ENCODE results near the gene OS9. TPM values are rescaled to one million over a fixed set of nuclear protein-coding genes. Genes with fewer than 3 reads are reported as not detected.

OS9 gene
- total RNA-seq, 1 donor from 2014 or later, result 148 TPM

DNA sequence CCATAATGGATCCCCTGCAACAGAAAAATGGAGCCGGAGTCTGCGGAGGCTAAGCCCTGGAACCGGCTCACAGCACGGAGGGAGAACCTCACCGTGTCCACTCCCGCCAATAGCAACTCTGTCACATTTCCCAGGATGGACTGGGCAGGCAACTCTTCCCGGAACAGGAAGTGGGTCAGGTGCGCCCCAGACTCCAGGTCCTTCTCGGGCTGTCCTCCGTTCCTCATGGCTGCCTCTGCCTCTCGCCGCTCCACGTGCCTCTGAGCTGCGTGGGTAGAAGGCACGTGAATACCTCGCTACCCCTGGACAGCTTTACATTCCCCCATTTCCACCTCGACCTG is 70.7 kb downstream of the OS9 start:
- peaks cover 18 to 30% (median 25%) of the 10 kb centered on the region in 3 donors for H3K4me1 ChIP-seq (ENCODE audit: control insufficient read depth in 3 of 3, insufficient read depth in 3 of 3, low read length in 3 of 3)
- no peak overlapping the region for H3K27ac ChIP-seq (ENCODE audit: low read depth, low read length)
- H3K27me3 ChIP-seq (ENCODE audit: control insufficient read depth in 3 of 3, insufficient read depth in 3 of 3, low read length in 3 of 3), result peaks cover 49 to 51% (median 50%) of the 10 kb centered on the region in 3 donors
- peaks cover 12 to 17% (median 16%) of the 10 kb centered on the region in 3 donors for H3K36me3 ChIP-seq (ENCODE audit: control insufficient read depth in 3 of 3, insufficient read depth in 3 of 3, low read length in 3 of 3)
- H3K9me3 ChIP-seq (ENCODE audit: control insufficient read depth in 3 of 3, low read length in 3 of 3), result no peaks in the 10 kb centered on the region
- peak overlapping the region; percentile 43 to 65 (median 51) for H3K4me3 ChIP-seq (ENCODE audit: low read length in 3 of 3)
- H3K9ac ChIP-seq (ENCODE audit: low read depth in 1 of 3, low read length in 3 of 3), result peak overlapping the region in 1 of 3 donors; percentile 40

DNA sequence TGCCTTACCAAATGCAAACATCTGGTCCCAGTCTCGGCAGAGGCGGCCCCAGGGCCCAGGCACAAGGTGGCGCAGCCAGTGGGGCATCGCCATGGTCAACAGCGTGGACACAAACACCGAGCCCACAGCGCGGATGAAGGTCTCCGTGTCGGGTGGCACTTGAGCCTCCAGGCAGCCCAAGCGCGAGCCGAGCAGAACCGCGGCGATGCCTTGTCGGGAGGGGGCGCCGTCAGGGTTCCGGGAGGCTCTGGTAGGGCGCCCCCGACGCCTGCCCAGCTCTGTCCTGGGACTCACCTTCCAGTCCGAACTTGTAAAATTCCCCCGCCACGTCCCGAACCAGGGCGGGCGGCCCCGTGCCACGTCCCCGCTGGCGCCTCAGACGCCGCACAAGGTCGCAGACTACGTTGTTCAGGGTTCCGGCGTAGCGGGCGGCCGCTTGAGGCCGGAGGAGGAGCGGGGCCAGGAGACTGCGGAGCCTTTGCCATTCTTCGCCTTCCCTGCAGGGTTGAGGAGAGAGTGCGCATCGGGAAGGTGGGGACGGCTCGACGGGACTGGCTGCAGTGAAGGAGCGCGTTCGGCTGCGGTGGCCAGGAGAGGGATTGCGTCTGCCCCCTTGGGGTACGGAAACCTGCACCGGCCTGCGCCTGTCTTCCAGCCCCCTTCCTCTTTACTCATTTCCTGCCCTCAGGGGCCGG is 71.2 kb downstream of the OS9 start:
- no peaks in the 10 kb centered on the region for H3K9me3 ChIP-seq (ENCODE audit: control insufficient read depth in 3 of 3, low read length in 3 of 3)
- peak overlapping the region; percentile 43 to 65 (median 51) for H3K4me3 ChIP-seq (ENCODE audit: low read length in 3 of 3)
- H3K36me3 ChIP-seq (ENCODE audit: control insufficient read depth in 3 of 3, insufficient read depth in 3 of 3, low read length in 3 of 3), result peaks cover 15 to 22% (median 16%) of the 10 kb centered on the region in 3 donors
- peaks cover 18 to 30% (median 25%) of the 10 kb centered on the region in 3 donors for H3K4me1 ChIP-seq (ENCODE audit: control insufficient read depth in 3 of 3, insufficient read depth in 3 of 3, low read length in 3 of 3)
- H3K27ac ChIP-seq (ENCODE audit: low read depth, low read length), result no peak overlapping the region
- peak overlapping the region in 1 of 3 donors; percentile 40 for H3K9ac ChIP-seq (ENCODE audit: low read depth in 1 of 3, low read length in 3 of 3)
- peaks cover 49 to 51% (median 50%) of the 10 kb centered on the region in 3 donors for H3K27me3 ChIP-seq (ENCODE audit: control insufficient read depth in 3 of 3, insufficient read depth in 3 of 3, low read length in 3 of 3)

GRCh38 chr12:57765698-57766463 is 71.9 kb downstream of the OS9 start:
- Histone ChIP-seq H3K4me3 (ENCODE audit: low read length in 3 of 3) (peak overlapping the region; percentile 35 to 65 (median 59)), H3K36me3 (ENCODE audit: control insufficient read depth in 3 of 3, insufficient read depth in 3 of 3, low read length in 3 of 3) (peaks cover 19 to 28% (median 21%) of the 10 kb centered on the region in 3 donors), H3K27ac (ENCODE audit: low read depth, low read length) (no peak overlapping the region), H3K4me1 (ENCODE audit: control insufficient read depth in 3 of 3, insufficient read depth in 3 of 3, low read length in 3 of 3) (peaks cover 19 to 36% (median 26%) of the 10 kb centered on the region in 3 donors), H3K9ac (ENCODE audit: low read depth in 1 of 3, low read length in 3 of 3) (peak overlapping the region in 2 of 3 donors; percentile 23 to 40), H3K27me3 (ENCODE audit: control insufficient read depth in 3 of 3, insufficient read depth in 3 of 3, low read length in 3 of 3) (peaks cover 49 to 51% (median 50%) of the 10 kb centered on the region in 3 donors), H3K9me3 (ENCODE audit: control insufficient read depth in 3 of 3, low read length in 3 of 3) (no peaks in the 10 kb centered on the region)

DNA sequence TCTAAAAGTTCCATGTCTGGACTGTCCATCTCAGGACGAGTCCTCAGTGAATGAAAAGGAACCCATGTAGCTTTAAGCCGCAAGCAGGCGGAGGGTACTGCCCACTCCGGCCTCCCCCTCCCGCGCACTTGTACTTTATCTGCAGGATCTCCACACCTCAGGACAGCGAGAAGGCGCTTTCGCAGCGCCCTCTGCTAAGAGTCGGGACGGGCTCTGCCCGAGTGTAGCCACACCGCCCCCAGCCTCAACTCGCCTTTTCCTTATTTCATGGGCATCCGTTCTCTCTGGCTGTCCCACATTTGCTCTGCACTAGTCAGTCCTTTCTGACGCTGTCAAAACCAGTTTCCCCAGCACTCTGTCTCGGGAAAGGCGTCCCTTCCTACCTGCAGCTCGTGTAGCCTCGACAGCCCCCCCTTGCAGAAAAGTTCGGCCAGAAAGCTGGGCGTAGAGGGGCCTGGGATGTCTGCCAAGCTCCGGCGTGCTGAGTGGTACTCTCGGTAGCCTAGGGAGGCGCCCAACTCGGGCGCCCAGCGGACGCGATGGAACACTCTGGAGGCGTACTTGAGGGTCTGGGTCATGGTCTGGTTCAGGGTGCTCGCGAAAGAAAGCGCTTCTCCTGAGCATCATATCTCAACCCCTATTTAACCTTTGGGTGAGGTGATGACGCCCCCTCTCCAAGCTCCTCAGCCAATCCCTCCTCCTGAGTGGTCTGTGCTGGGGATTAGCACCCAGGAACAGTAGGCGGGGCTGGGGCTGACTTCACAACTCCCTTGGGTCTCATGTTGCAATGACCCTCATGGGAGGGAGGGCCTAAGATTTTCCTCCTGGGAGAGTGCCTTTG is 72.8 kb downstream of the OS9 start, which contains the start of gene CYP27B1:
Gene CYP27B1 (minus strand): TSS at position 615 of the 841 bp plus-strand sequence. CDS start 37 bp downstream, at position 578.
- H3K4me1 ChIP-seq (ENCODE audit: control insufficient read depth in 3 of 3, insufficient read depth in 3 of 3, low read length in 3 of 3), result peaks cover 27 to 44% (median 33%) of the 10 kb centered on the region in 3 donors
- no peaks in the 10 kb centered on the region for H3K9me3 ChIP-seq (ENCODE audit: control insufficient read depth in 3 of 3, low read length in 3 of 3)
- H3K27me3 ChIP-seq (ENCODE audit: control insufficient read depth in 3 of 3, insufficient read depth in 3 of 3, low read length in 3 of 3), result peaks cover 49 to 51% (median 50%) of the 10 kb centered on the region in 3 donors
- peak within 1 kb of the TSS; percentile 23 to 43 (median 40) for H3K9ac ChIP-seq (ENCODE audit: low read depth in 1 of 3, low read length in 3 of 3)
- peaks cover 20 to 30% (median 21%) of the 10 kb centered on the region in 3 donors for H3K36me3 ChIP-seq (ENCODE audit: control insufficient read depth in 3 of 3, insufficient read depth in 3 of 3, low read length in 3 of 3)
- peak within 1 kb of the TSS; percentile 35 to 65 (median 59) for H3K4me3 ChIP-seq (ENCODE audit: low read length in 3 of 3)
- H3K27ac ChIP-seq (ENCODE audit: low read depth, low read length), result no peak within 1 kb of the TSS

- no peaks in the 10 kb centered on the region for H3K9me3 ChIP-seq (ENCODE audit: control insufficient read depth in 3 of 3, low read length in 3 of 3)
- H3K27ac ChIP-seq (ENCODE audit: low read depth, low read length), result no peak overlapping the region
- peaks cover 49 to 51% (median 50%) of the 10 kb centered on the region in 3 donors for H3K27me3 ChIP-seq (ENCODE audit: control insufficient read depth in 3 of 3, insufficient read depth in 3 of 3, low read length in 3 of 3)
- no peak overlapping the region for H3K4me3 ChIP-seq (ENCODE audit: low read length in 3 of 3)
- H3K36me3 ChIP-seq (ENCODE audit: control insufficient read depth in 3 of 3, insufficient read depth in 3 of 3, low read length in 3 of 3), result peaks cover 20 to 30% (median 21%) of the 10 kb centered on the region in 3 donors
- H3K9ac ChIP-seq (ENCODE audit: low read depth in 1 of 3, low read length in 3 of 3), result no peak overlapping the region
- H3K4me1 ChIP-seq (ENCODE audit: control insufficient read depth in 3 of 3, insufficient read depth in 3 of 3, low read length in 3 of 3), result peaks cover 29 to 46% (median 37%) of the 10 kb centered on the region in 3 donors
These were observed 73.4 kb downstream of the OS9 start for GRCh38 chr12:57767305-57767698.

GRCh38 chr12:57767876-57768275 is 73.9 kb downstream of the OS9 start:
- Histone ChIP-seq H3K4me1 (ENCODE audit: control insufficient read depth in 3 of 3, insufficient read depth in 3 of 3, low read length in 3 of 3) (peaks cover 31 to 51% (median 41%) of the 10 kb centered on the region in 3 donors), H3K27ac (ENCODE audit: low read depth, low read length) (no peak overlapping the region), H3K36me3 (ENCODE audit: control insufficient read depth in 3 of 3, insufficient read depth in 3 of 3, low read length in 3 of 3) (peaks cover 20 to 30% (median 21%) of the 10 kb centered on the region in 3 donors), H3K9me3 (ENCODE audit: control insufficient read depth in 3 of 3, low read length in 3 of 3) (no peaks in the 10 kb centered on the region), H3K27me3 (ENCODE audit: control insufficient read depth in 3 of 3, insufficient read depth in 3 of 3, low read length in 3 of 3) (peaks cover 44 to 49% (median 46%) of the 10 kb centered on the region in 3 donors), H3K4me3 (ENCODE audit: low read length in 3 of 3) (no peak overlapping the region), H3K9ac (ENCODE audit: low read depth in 1 of 3, low read length in 3 of 3) (no peak overlapping the region)

DNA sequence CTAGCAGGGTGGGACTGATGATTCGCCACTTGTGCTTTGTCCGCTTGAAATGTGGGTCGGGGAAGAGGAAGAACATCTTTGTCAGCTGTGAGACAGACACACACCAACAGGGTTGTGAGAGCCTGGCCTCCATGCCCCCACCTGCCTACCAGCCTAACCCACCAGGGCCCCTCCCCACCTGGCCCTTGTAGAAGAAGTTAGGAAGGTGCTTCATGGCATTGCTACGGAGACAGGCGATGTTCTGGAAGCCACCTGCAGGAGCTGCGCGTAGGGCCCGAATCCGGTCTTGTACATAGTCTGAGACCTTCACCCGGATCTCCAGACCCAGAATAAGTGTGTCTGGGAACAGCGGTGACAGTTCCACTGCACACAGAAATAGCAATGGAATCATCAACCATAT is 75.7 kb downstream of the OS9 start:
- H3K4me3 ChIP-seq (ENCODE audit: low read length in 3 of 3), result no peak overlapping the region
- H3K4me1 ChIP-seq (ENCODE audit: control insufficient read depth in 3 of 3, insufficient read depth in 3 of 3, low read length in 3 of 3), result peaks cover 35 to 54% (median 46%) of the 10 kb centered on the region in 3 donors

DNA sequence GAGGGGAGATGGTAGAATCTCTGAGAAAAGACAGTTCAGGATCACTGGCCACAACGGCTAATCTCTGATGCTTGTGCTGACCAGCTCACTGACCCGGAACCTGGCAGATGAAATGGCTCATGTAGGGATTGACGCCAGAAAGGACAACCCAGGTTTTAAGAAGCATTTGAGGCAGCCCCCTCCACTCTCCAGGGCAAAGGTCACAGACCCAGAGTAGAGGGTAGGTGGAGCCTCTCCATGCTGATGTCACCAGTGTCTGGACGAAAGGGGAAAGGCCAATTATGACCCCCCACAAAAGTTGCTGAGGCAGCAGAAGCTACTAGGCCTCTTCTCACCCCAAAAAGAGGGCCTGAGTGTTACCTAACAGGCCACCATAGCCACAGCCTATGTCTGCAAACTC is 76.8 kb downstream of the OS9 start:
- no peak overlapping the region for H3K9ac ChIP-seq (ENCODE audit: low read depth in 1 of 3, low read length in 3 of 3)
- H3K4me3 ChIP-seq (ENCODE audit: low read length in 3 of 3), result peak overlapping the region in 1 of 3 donors; percentile 6
- peaks cover 17 to 21% (median 18%) of the 10 kb centered on the region in 3 donors for H3K27me3 ChIP-seq (ENCODE audit: control insufficient read depth in 3 of 3, insufficient read depth in 3 of 3, low read length in 3 of 3)
- peaks cover 22 to 36% (median 26%) of the 10 kb centered on the region in 3 donors for H3K36me3 ChIP-seq (ENCODE audit: control insufficient read depth in 3 of 3, insufficient read depth in 3 of 3, low read length in 3 of 3)
- H3K27ac ChIP-seq (ENCODE audit: low read depth, low read length), result no peak overlapping the region
- peaks cover 31 to 43% (median 36%) of the 10 kb centered on the region in 3 donors for H3K4me1 ChIP-seq (ENCODE audit: control insufficient read depth in 3 of 3, insufficient read depth in 3 of 3, low read length in 3 of 3)
- no peaks in the 10 kb centered on the region for H3K9me3 ChIP-seq (ENCODE audit: control insufficient read depth in 3 of 3, low read length in 3 of 3)

More for the DNA sequence above, 75.7 kb downstream of the OS9 start:
- Histone ChIP-seq H3K9me3 (ENCODE audit: control insufficient read depth in 3 of 3, low read length in 3 of 3) (no peaks in the 10 kb centered on the region), H3K27me3 (ENCODE audit: control insufficient read depth in 3 of 3, insufficient read depth in 3 of 3, low read length in 3 of 3) (peaks cover 29 to 32% (median 29%) of the 10 kb centered on the region in 3 donors), H3K36me3 (ENCODE audit: control insufficient read depth in 3 of 3, insufficient read depth in 3 of 3, low read length in 3 of 3) (peaks cover 22 to 33% (median 24%) of the 10 kb centered on the region in 3 donors), H3K27ac (ENCODE audit: low read depth, low read length) (no peak overlapping the region), H3K9ac (ENCODE audit: low read depth in 1 of 3, low read length in 3 of 3) (no peak overlapping the region)

Data from skeletal muscle tissue (tissue), 4 donors.